HCT116 (cell line): ENCODE measurements around the gene HDAC1. TPM values are rescaled to one million over a fixed set of nuclear protein-coding genes. Genes with fewer than 3 reads are reported as not detected.

Experiments
- ATAC-seq: fragments of 200-7000 bp; cut with Tn5 transposase; 2 replicates; pipeline ENCODE4 v1.9.1; 2020; ENCODE audit warnings: mild to moderate bottlenecking, moderate library complexity
- BruUV-seq: library from RNA; stranded (reverse); fragments of 400-500 nt; replicated peaks from 2 replicates; lab custom pipeline; 2021; lab: Mats Ljungman, UMichigan
- CTCF ChIA-PET: fragments of 300-600 bp; sonication (Branson Sonifier 250); formaldehyde crosslinking; loops from one replicate; lab custom pipeline; 2021; ENCODE audit warnings: antibody characterized with exemption; lab: Charles Lee
- POLR2A ChIA-PET: fragments of 300-600, 350-600 bp; sonication (Branson Sonifier 250); formaldehyde crosslinking; loops from one replicate; lab custom pipeline; 2021; ENCODE audit warnings: antibody characterized with exemption; lab: Charles Lee
- RAD21 ChIA-PET, 2 experiments: fragments of 300-600 bp; sonication (Branson Sonifier 250); formaldehyde crosslinking; loops; one replicate each; lab custom pipeline; 2023; ENCODE audit warnings: low total read pairs in 2 of 2; ENCODE audit not compliant: uncharacterized antibody in 2 of 2, unreplicated experiment in 2 of 2, low non-redundant PET in 1 of 2; lab: Charles Lee
- DNase-seq: peaks from one replicate; pipeline ENCODE4 v3.0.0-alpha.2; 2010; ENCODE audit warnings: low read depth, low spot score
- H2AFZ ChIP-seq: fragments of 200-600 bp; shearing (Covaris generic), sonication (generic); 2 replicates; pipeline ENCODE4 v1.6.1; 2017; ENCODE audit warnings: low read depth, mixed run types, mixed read lengths, antibody characterized with exemption, low read length; ENCODE audit not compliant: poor library complexity, severe bottlenecking
- H3K27ac ChIP-seq: 2 replicates; pipeline ENCODE4 v1.5.1; 2012; ENCODE audit warnings: low read depth, low read length
- H3K27me3 ChIP-seq: fragments of 200-600 bp; sonication (generic); 2 replicates; pipeline ENCODE4 v1.6.1; 2016; ENCODE audit warnings: mixed run types, low read length, mixed read lengths; ENCODE audit not compliant: insufficient read depth
- H3K36me3 ChIP-seq, 2 experiments: fragments of 200-500 bp in 1 of 2; fragments of 200-600 bp in 1 of 2; sonication (Bioruptor generic) in 1 of 2; sonication (generic) in 1 of 2; 2 replicates each; pipeline versions ENCODE4 v1.5.1 to v1.6.1; 2014 to 2016; ENCODE audit warnings: low read length in 2 of 2, inconsistent platforms in 1 of 2, mixed read lengths in 1 of 2, mixed run types in 1 of 2; ENCODE audit not compliant: insufficient read depth in 2 of 2, control insufficient read depth in 1 of 2
- H3K4me1 ChIP-seq, 2 experiments: fragments of 200-600 bp in 1 of 2; sonication (generic) in 1 of 2; 2 replicates each; pipeline versions ENCODE4 v1.5.1 to v1.6.1; 2012 to 2017; ENCODE audit warnings: low read length in 2 of 2, inconsistent platforms in 1 of 2, mild to moderate bottlenecking in 1 of 2, mixed read lengths in 1 of 2, mixed run types in 1 of 2, moderate library complexity in 1 of 2; ENCODE audit not compliant: insufficient read depth in 2 of 2, control insufficient read depth in 1 of 2
- H3K4me2 ChIP-seq: fragments of 200-600 bp; sonication (generic); 2 replicates; pipeline ENCODE4 v1.6.1; 2017; ENCODE audit warnings: mixed run types, low read length, mixed read lengths
- H3K4me3 ChIP-seq, 2 experiments: fragments of 200-600 bp in 1 of 2; sonication (generic) in 1 of 2; replicated peaks in 1 of 2; 2 replicates each; pipeline ENCODE4 v1.5.1; 2011 to 2016; ENCODE audit warnings: low read length in 2 of 2, control low read depth in 1 of 2, low read depth in 1 of 2, mild to moderate bottlenecking in 1 of 2, mixed read lengths in 1 of 2, mixed run types in 1 of 2
- H3K79me2 ChIP-seq: fragments of 200-600 bp; sonication (generic); 2 replicates; pipeline ENCODE4 v1.6.1; 2017; ENCODE audit warnings: mild to moderate bottlenecking, mixed run types, low read length, moderate library complexity, mixed read lengths; ENCODE audit not compliant: insufficient read depth
- H3K9ac ChIP-seq: fragments of 200-600 bp; sonication (generic); 2 replicates; pipeline ENCODE4 v1.6.1; 2016; ENCODE audit warnings: low read length, mixed read lengths
- H3K9me2 ChIP-seq: fragments of 200-600 bp; sonication (generic), shearing (Covaris generic); 2 replicates; pipeline ENCODE4 v1.6.1; 2017; ENCODE audit warnings: mixed run types, mild to moderate bottlenecking, moderate library complexity; ENCODE audit not compliant: insufficient read depth
- H3K9me3 ChIP-seq, 2 experiments: fragments of 200-500 bp in 1 of 2; fragments of 200-600 bp in 1 of 2; sonication (Bioruptor generic) in 1 of 2; sonication (generic) in 1 of 2; 2 replicates each; pipeline ENCODE4 v1.6.1; 2014 to 2017; ENCODE audit warnings: low read length in 2 of 2, mixed read lengths in 2 of 2, inconsistent platforms in 1 of 2, low read depth in 1 of 2, mild to moderate bottlenecking in 1 of 2, mixed run types in 1 of 2, moderate library complexity in 1 of 2; ENCODE audit not compliant: control insufficient read depth in 1 of 2, insufficient read depth in 1 of 2
- H4K20me1 ChIP-seq: fragments of 200-600 bp; sonication (generic), shearing (Covaris generic); 2 replicates; pipeline ENCODE4 v1.6.1; 2017; ENCODE audit warnings: mixed run types, mild to moderate bottlenecking, moderate library complexity; ENCODE audit not compliant: insufficient read depth
- CBX3 ChIP-seq: IDR thresholded peaks from 2 replicates; pipeline ENCODE4 v1.6.1; 2012; ENCODE audit warnings: low read depth
- ELF1 ChIP-seq: IDR thresholded peaks from 2 replicates; pipeline ENCODE4 v1.6.1; 2012; ENCODE audit warnings: low read depth, borderline replicate concordance
- EZH2phosphoT487 ChIP-seq: fragments of 200-600 bp; IDR thresholded peaks from 2 replicates; pipeline ENCODE4 v1.6.1; 2018; ENCODE audit warnings: antibody characterized with exemption, borderline replicate concordance
- FOSL1 ChIP-seq: IDR thresholded peaks from 2 replicates; pipeline ENCODE4 v1.6.1; 2012; ENCODE audit warnings: low read depth
- POLR2A ChIP-seq: IDR thresholded peaks from 2 replicates; pipeline ENCODE4 v1.7.0; 2011; ENCODE audit warnings: borderline replicate concordance; ENCODE audit not compliant: insufficient read depth, insufficient read length; ENCODE audit errors: extremely low read depth
- POLR2AphosphoS5 ChIP-seq: IDR thresholded peaks from 2 replicates; pipeline ENCODE4 v1.6.1; 2011; ENCODE audit warnings: mild to moderate bottlenecking, low read depth, low read length, moderate library complexity
- RAD21 ChIP-seq: IDR thresholded peaks from 2 replicates; pipeline ENCODE4 v1.6.1; 2012; ENCODE audit warnings: low read depth, mild to moderate bottlenecking
- SP1 ChIP-seq: IDR thresholded peaks from 2 replicates; pipeline ENCODE4 v1.6.1; 2012; ENCODE audit warnings: low read depth
- ZFX ChIP-seq: fragments of 450-650 bp; IDR thresholded peaks from 2 replicates; pipeline ENCODE4 v1.6.1; 2017
- ZNF274 ChIP-seq: fragments of 200-500 bp; sonication (Bioruptor generic); IDR thresholded peaks from 2 replicates; pipeline ENCODE4 v1.6.1; 2014; ENCODE audit warnings: mild to moderate bottlenecking, low read depth, low read length, inconsistent platforms
- intact Hi-C: fragments of 100-400 bp; cut with micrococcal nuclease; formaldehyde crosslinking; loops from 2 replicates; pipeline ENCODE4 v1.10.0; 2022
- total RNA-seq: library from RNA; stranded (reverse); gene quantifications from one replicate; pipeline ENCODE4 v1.2.1, GENCODE V29; 2021; ENCODE audit not compliant: unreplicated experiment
- TF ChIP-seq, protein P1 (sequence below): IDR thresholded peaks from 2 replicates; pipeline ENCODE4 v1.6.1; 2012; ENCODE audit warnings: low read depth
- TF ChIP-seq, protein P2 (sequence below): IDR thresholded peaks from 2 replicates; pipeline ENCODE4 v1.6.1; 2011; ENCODE audit warnings: mild to moderate bottlenecking, low read length, moderate library complexity; ENCODE audit not compliant: insufficient replicate concordance; ENCODE audit errors: extremely low read depth

Gene HDAC1
- total RNA-seq, 1 experiment from 2014 or later, result 232 TPM

DNA sequence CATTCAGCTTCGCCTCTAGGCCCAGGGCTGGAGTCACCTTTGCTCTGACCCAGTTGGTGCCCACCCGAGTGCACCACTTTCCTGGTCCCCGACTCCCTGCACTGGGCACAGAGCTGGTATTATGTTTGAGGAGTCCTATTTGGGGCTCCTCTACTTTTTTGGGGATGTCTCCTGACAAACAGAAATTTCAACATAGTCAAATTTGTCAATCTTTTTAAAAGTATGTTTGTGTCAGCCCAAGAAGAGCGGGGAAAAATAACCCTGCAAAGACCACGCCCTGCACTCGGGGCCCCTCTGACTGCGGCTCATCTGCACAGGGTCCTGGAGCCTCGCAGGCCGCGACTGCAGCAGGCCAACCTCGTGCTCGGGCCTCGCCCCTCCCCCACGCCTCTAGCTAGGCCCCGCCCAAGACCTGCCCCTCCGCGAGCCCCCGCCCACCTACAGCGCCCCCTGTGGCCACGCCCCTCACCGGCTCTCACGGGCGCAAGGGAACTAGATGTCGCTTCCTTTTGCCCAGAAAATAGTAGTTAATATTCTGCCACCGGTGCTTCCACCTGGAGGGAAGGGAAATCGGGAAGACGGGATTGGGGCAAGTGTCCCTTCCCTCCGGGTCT is 59.0 kb downstream of the HDAC1 start (continued):
- TF ChIP-seq ELF1 (no peak), CBX3 (peak; percentile 98), RAD21 (no peak), FOSL1 (no peak), EZH2phosphoT487 (no peak)
- TF ChIP-seq, protein P1, sequence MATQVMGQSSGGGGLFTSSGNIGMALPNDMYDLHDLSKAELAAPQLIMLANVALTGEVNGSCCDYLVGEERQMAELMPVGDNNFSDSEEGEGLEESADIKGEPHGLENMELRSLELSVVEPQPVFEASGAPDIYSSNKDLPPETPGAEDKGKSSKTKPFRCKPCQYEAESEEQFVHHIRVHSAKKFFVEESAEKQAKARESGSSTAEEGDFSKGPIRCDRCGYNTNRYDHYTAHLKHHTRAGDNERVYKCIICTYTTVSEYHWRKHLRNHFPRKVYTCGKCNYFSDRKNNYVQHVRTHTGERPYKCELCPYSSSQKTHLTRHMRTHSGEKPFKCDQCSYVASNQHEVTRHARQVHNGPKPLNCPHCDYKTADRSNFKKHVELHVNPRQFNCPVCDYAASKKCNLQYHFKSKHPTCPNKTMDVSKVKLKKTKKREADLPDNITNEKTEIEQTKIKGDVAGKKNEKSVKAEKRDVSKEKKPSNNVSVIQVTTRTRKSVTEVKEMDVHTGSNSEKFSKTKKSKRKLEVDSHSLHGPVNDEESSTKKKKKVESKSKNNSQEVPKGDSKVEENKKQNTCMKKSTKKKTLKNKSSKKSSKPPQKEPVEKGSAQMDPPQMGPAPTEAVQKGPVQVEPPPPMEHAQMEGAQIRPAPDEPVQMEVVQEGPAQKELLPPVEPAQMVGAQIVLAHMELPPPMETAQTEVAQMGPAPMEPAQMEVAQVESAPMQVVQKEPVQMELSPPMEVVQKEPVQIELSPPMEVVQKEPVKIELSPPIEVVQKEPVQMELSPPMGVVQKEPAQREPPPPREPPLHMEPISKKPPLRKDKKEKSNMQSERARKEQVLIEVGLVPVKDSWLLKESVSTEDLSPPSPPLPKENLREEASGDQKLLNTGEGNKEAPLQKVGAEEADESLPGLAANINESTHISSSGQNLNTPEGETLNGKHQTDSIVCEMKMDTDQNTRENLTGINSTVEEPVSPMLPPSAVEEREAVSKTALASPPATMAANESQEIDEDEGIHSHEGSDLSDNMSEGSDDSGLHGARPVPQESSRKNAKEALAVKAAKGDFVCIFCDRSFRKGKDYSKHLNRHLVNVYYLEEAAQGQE, result no peak
- TF ChIP-seq, all 23 proteins: peak for 6

DNA sequence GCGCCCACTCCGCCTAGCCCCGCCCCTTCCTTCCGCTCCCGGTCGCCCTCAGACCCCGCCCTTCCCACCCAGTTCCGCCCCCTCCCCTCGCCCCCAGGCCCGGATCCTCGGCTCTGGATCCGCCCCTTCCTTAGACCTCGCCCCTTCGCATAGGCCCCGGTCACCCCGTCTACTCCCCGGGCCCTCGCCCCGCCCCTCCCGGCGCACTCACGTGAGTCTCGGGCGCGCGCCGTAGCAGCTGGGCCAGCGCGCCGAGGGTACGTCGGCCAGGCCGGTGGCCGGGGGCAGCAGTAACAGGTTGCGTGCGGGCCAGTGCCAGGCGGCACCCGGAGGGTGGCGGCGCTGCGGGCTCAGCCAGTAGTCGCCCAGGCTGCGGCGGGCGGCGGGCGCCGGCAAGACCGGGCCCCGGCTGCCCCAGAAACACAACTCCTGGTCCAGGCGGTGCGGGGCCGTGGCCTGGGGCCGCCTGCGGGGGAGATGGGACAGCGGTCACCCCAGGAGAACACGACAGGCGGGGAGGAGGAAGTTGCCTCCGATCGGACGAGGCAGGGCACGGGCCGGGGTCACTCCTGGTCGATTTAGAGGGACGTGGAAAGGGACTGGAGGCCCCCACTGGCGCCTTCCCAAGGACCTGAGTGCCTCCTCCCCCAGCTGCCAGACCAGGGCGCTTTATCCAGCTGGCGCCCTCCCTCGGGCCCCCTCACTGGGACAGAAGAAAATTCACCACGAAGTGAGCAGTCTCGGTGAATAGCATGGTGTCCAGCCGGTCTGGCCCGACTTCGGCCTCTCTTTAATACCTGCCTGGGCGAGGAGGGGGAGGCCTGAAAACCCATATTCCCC is 59.7 kb downstream of the HDAC1 start:
- Histone ChIP-seq H3K9me3 (no peaks in the 10 kb centered on the region), H3K4me2 (peak overlapping the region; percentile 90), H3K27me3 (no peaks in the 10 kb centered on the region), H4K20me1 (no peaks in the 10 kb centered on the region), H3K79me2 (no peaks in the 10 kb centered on the region), H2AFZ (no peak overlapping the region), H3K9me2 (no peaks in the 10 kb centered on the region), H3K9ac (peak overlapping the region; percentile 86), H3K4me1 (peaks cover 5 to 21% of the 10 kb centered on the region in 2 experiments; a peak in 3 of 4 replicates), H3K27ac (peak overlapping the region; percentile 89), H3K4me3 (peak overlapping the region; percentile 69 to 78), H3K36me3 (no peaks in the 10 kb centered on the region)
- ATAC-seq (peak; percentile 94), DNase-seq (peak; percentile 84)
- ChIA-PET CTCF (interaction anchor here (0.6 to 2.4 kb wide), 3 partner anchors 15 to 43 kb away, joined by 3 to 8 read pairs (median 4); partner anchors contain the start of genes BSDC1 and MARCKSL1), POLR2A (interaction anchor here (1.1 to 2.7 kb wide), 3 partner anchors 14 to 17 kb away, joined by 3 to 18 read pairs (median 4); partner anchors contain the start of gene MARCKSL1), RAD21 (interaction anchor here in 1 of 2 experiments (0.6 kb wide), 1 partner anchor 40 kb away, joined by 5 read pairs; no protein-coding TSS in a partner anchor)
- no TSS peak for BruUV-seq
- intact Hi-C loops, result no loop called here
- peak; percentile 4; the same call in 1 of the 2 replicates for TF ChIP-seq SP1
- TF ChIP-seq, protein P2, sequence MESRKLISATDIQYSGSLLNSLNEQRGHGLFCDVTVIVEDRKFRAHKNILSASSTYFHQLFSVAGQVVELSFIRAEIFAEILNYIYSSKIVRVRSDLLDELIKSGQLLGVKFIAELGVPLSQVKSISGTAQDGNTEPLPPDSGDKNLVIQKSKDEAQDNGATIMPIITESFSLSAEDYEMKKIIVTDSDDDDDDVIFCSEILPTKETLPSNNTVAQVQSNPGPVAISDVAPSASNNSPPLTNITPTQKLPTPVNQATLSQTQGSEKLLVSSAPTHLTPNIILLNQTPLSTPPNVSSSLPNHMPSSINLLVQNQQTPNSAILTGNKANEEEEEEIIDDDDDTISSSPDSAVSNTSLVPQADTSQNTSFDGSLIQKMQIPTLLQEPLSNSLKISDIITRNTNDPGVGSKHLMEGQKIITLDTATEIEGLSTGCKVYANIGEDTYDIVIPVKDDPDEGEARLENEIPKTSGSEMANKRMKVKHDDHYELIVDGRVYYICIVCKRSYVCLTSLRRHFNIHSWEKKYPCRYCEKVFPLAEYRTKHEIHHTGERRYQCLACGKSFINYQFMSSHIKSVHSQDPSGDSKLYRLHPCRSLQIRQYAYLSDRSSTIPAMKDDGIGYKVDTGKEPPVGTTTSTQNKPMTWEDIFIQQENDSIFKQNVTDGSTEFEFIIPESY, result no peak
- TF ChIP-seq ZFX, result peak; percentile 55
- TF ChIP-seq POLR2A, result peak; percentile 60
- TF ChIP-seq POLR2AphosphoS5, result peak; percentile 85
- TF ChIP-seq, protein P1, result no peak
- TF ChIP-seq ZNF274, result no peak
- no peak; the same call in 1 of the 2 replicates for TF ChIP-seq CBX3
